Lower leg skin (tissue), 3 donors: ENCODE results near the gene C11orf21.

Source experiments
- CTCF ChIP-seq, 3 donors: fragments of 450-650 bp; IDR thresholded peaks; one replicate each; pipeline ENCODE4 v1.5.1; 2016; ENCODE audit warnings: antibody characterized with exemption in 3 of 3, mild to moderate bottlenecking in 3 of 3, moderate library complexity in 2 of 3
- POLR2A ChIP-seq, 2 donors: fragments of 450-650 bp; IDR thresholded peaks; one replicate each; pipeline ENCODE4 v1.6.1; 2016 to 2017; ENCODE audit warnings: antibody characterized with exemption in 2 of 2, mild to moderate bottlenecking in 1 of 2, moderate library complexity in 1 of 2

GRCh38 chr11:2272946-2273280, 28.8 kb downstream of the C11orf21 start:
- TF ChIP-seq POLR2A (IDR thresholded peaks at IDR 0.05) (no peak), CTCF (IDR thresholded peaks at IDR 0.05) (no peak)
